ENCODE results near the gene KCNK4. TPM values are rescaled to one million over a fixed set of nuclear protein-coding genes. Genes with fewer than 3 reads are reported as not detected.

KCNK4 gene
- total RNA-seq, 1 donor from 2014 or later: 0.47 TPM

- DNase-seq: no peak
- Mint-ChIP-seq H3K27ac (ENCODE audit: unreplicated experiment) (no peak overlapping the region), H3K4me1 (ENCODE audit: low read depth, unreplicated experiment) (peaks cover 7% of the 10 kb centered on the region), H3K36me3 (ENCODE audit: unreplicated experiment) (peaks cover 5% of the 10 kb centered on the region), H3K4me3 (ENCODE audit: unreplicated experiment) (no peak overlapping the region), H3K27me3 (ENCODE audit: unreplicated experiment) (peaks cover 9% of the 10 kb centered on the region), H3K9me3 (ENCODE audit: unreplicated experiment) (peaks cover 8% of the 10 kb centered on the region)
- no peak for TF ChIP-seq CTCF (IDR thresholded peaks at IDR 0.05; ENCODE audit: partially characterized antibody, unreplicated experiment)
These were observed 3.3 kb upstream of the KCNK4 start for GRCh38 chr11:64287676-64288352.

- peaks cover 6% of the 10 kb centered on the region for H3K9me3 Mint-ChIP-seq (ENCODE audit: unreplicated experiment)
- H3K27ac Mint-ChIP-seq (ENCODE audit: unreplicated experiment): no peak overlapping the region
- no peak for TF ChIP-seq CTCF (IDR thresholded peaks at IDR 0.05; ENCODE audit: partially characterized antibody, unreplicated experiment)
- peaks cover 13% of the 10 kb centered on the region for H3K27me3 Mint-ChIP-seq (ENCODE audit: unreplicated experiment)
- peaks cover 5% of the 10 kb centered on the region for H3K36me3 Mint-ChIP-seq (ENCODE audit: unreplicated experiment)
- no peak overlapping the region for H3K4me3 Mint-ChIP-seq (ENCODE audit: unreplicated experiment)
- H3K4me1 Mint-ChIP-seq (ENCODE audit: low read depth, unreplicated experiment): peaks cover 7% of the 10 kb centered on the region
- no peak for DNase-seq
These were observed 2.8 kb upstream of the KCNK4 start for GRCh38 chr11:64288353-64288750.

GRCh38 chr11:64289002-64289564, 2.0 kb upstream of the KCNK4 start:
- TF ChIP-seq CTCF (IDR thresholded peaks at IDR 0.05; ENCODE audit: partially characterized antibody, unreplicated experiment): no peak
- H3K4me1 Mint-ChIP-seq (ENCODE audit: low read depth, unreplicated experiment): peaks cover 7% of the 10 kb centered on the region

GRCh38 chr11:64290352-64291261, 495 bp upstream of the KCNK4 start:
- Mint-ChIP-seq H3K4me3 (ENCODE audit: unreplicated experiment) (peak overlapping the region; percentile 74), H3K27ac (ENCODE audit: unreplicated experiment) (no peak overlapping the region), H3K36me3 (ENCODE audit: unreplicated experiment) (peaks cover 5% of the 10 kb centered on the region), H3K27me3 (ENCODE audit: unreplicated experiment) (peaks cover 29% of the 10 kb centered on the region), H3K9me3 (ENCODE audit: unreplicated experiment) (peaks cover 14% of the 10 kb centered on the region), H3K4me1 (ENCODE audit: low read depth, unreplicated experiment) (peaks cover 7% of the 10 kb centered on the region)
- DNase-seq: no peak
- TF ChIP-seq CTCF (IDR thresholded peaks at IDR 0.05; ENCODE audit: partially characterized antibody, unreplicated experiment): no peak

More at GRCh38 chr11:64289002-64289564, 2.0 kb upstream of the KCNK4 start:
- peaks cover 9% of the 10 kb centered on the region for H3K9me3 Mint-ChIP-seq (ENCODE audit: unreplicated experiment)
- no peak overlapping the region for H3K4me3 Mint-ChIP-seq (ENCODE audit: unreplicated experiment)
- H3K27ac Mint-ChIP-seq (ENCODE audit: unreplicated experiment): no peak overlapping the region
- peaks cover 5% of the 10 kb centered on the region for H3K36me3 Mint-ChIP-seq (ENCODE audit: unreplicated experiment)
- no peak for DNase-seq
- H3K27me3 Mint-ChIP-seq (ENCODE audit: unreplicated experiment): peaks cover 19% of the 10 kb centered on the region
